HG02852 (cell line): ENCODE data around the gene GHR.

Source experiments
- ATAC-seq: cut with Tn5 transposase; IDR thresholded peaks from one replicate; pipeline ENCODE4 v1.9.1; 2021; ENCODE audit warnings: mild to moderate bottlenecking, moderate library complexity; ENCODE audit not compliant: unreplicated experiment

Gene GHR

GRCh38 chr5:42761791-42762190 is 338.6 kb downstream of the GHR start:
- no peak for ATAC-seq

GRCh38 chr5:42767491-42768105 is 344.4 kb downstream of the GHR start:
- ATAC-seq, result no peak

GRCh38 chr5:42768106-42768504 is 344.9 kb downstream of the GHR start:
- no peak for ATAC-seq

- no peak for ATAC-seq
These were observed 346.8 kb downstream of the GHR start for GRCh38 chr5:42770003-42770402.
